GM12878 (cell line): Measurements from ENCODE around the gene EBF3. TPM values are rescaled to one million over a fixed set of nuclear protein-coding genes. Genes with fewer than 3 reads are reported as not detected.

Experiments used
- BCLAF1 ChIP-seq: fragments of 450-650 bp; IDR thresholded peaks from 2 replicates; pipeline ENCODE4 v1.6.1; 2017; ENCODE audit warnings: antibody characterized with exemption, mild to moderate bottlenecking, moderate library complexity
- CHD2 ChIP-seq: IDR thresholded peaks from 2 replicates; pipeline ENCODE4 v1.6.1; 2011; ENCODE audit warnings: low read depth, low read length, improper control_type of control experiment, borderline replicate concordance
- ETV6 ChIP-seq, 2 experiments: fragments of 450-650 bp in 1 of 2; IDR thresholded peaks in 1 of 2; conservative IDR thresholded peaks in 1 of 2; 2 replicates each; pipeline ENCODE4 v1.6.1; 2014; ENCODE audit warnings: antibody characterized with exemption in 1 of 2, borderline replicate concordance in 1 of 2, low read depth in 1 of 2, mild to moderate bottlenecking in 1 of 2, moderate library complexity in 1 of 2
- JUND ChIP-seq: IDR thresholded peaks from 2 replicates; pipeline ENCODE4 v1.6.1; 2012; ENCODE audit warnings: low read depth, mild to moderate bottlenecking, low read length, improper control_type of control experiment, moderate library complexity
- KAT2A ChIP-seq: conservative IDR thresholded peaks from 2 replicates; pipeline ENCODE4 v1.6.1; 2011; ENCODE audit warnings: low read depth, low read length; ENCODE audit not compliant: control insufficient read depth
- NR2C2 ChIP-seq: IDR thresholded peaks from 2 replicates; pipeline ENCODE4 v1.6.1; 2011; ENCODE audit warnings: borderline replicate concordance, low read depth; ENCODE audit not compliant: control insufficient read depth, insufficient read length
- POLR2AphosphoS2 ChIP-seq: IDR thresholded peaks from 2 replicates; pipeline ENCODE4 v1.6.1; 2011; ENCODE audit warnings: low read depth, mild to moderate bottlenecking, low read length, improper control_type of control experiment, moderate library complexity
- RCOR1 ChIP-seq: conservative IDR thresholded peaks from 2 replicates; pipeline ENCODE4 v1.6.1; 2012; ENCODE audit warnings: low read depth, low read length, improper control_type of control experiment
- SMAD1 ChIP-seq: fragments of 450-650 bp; IDR thresholded peaks from 2 replicates; pipeline ENCODE4 v1.6.1; 2018; ENCODE audit warnings: mild to moderate bottlenecking, low read depth; ENCODE audit not compliant: partially characterized antibody
- SPI1 ChIP-seq: IDR thresholded peaks from 2 replicates; pipeline ENCODE4 v1.6.1; 2011; ENCODE audit warnings: low read depth, mild to moderate bottlenecking, low read length, moderate library complexity, borderline replicate concordance; ENCODE audit not compliant: insufficient read depth
- ZNF622 ChIP-seq: fragments of 450-650 bp; IDR thresholded peaks from 2 replicates; pipeline ENCODE4 v1.6.1; 2017; ENCODE audit warnings: mild to moderate bottlenecking, inconsistent platforms
- polyA plus RNA-seq, 11 experiments: library from polyadenylated mRNA; depleted of rRNA in 4 of 11; unstranded in 6 of 11; stranded (reverse) in 5 of 11; fragments of >200 nt; fragmentation: Nextera tagmentation in 4 of 11; fragmentation: Illumina TruSeq in 1 of 11; extraction: Ambion mirVana in 4 of 11; extraction: Trizol in 1 of 11; gene quantifications; 1 replicate in 1 of 11; 2 replicates in 10 of 11; pipeline versions ENCODE4 v1.2.1 to v1.2.3, GENCODE V29; 2011 to 2016; ENCODE audit warnings: inconsistent platforms in 2 of 11, missing spikeins in 2 of 11, low read depth in 1 of 11
- total RNA-seq, 4 experiments: library from RNA; depleted of rRNA in 3 of 4; stranded (reverse); fragments of >200 nt in 3 of 4; fragmentation: Illumina TruSeq in 1 of 4; extraction: Trizol in 1 of 4; gene quantifications; 2 replicates each; pipeline versions ENCODE4 v1.2.1 to v1.2.3, GENCODE V29; 2013 to 2021
- TF ChIP-seq, protein P1 (sequence below): IDR thresholded peaks from 2 replicates; pipeline ENCODE4 v1.6.1; 2011; ENCODE audit warnings: low read depth, low read length, improper control_type of control experiment, borderline replicate concordance
- TF ChIP-seq, protein P2 (sequence below): IDR thresholded peaks from 2 replicates; pipeline ENCODE4 v1.6.1; 2011; ENCODE audit warnings: borderline replicate concordance, low read depth, mild to moderate bottlenecking, moderate library complexity, mixed read lengths, low read length; ENCODE audit not compliant: insufficient read depth; ENCODE audit errors: extremely low read length

EBF3 gene
- total and polyA plus RNA-seq, 10 of the 15 experiments (the other 5 are each of a cell fraction or from before 2014, with no cell fraction given) = not detected

GRCh38 chr10:129950676-129951075 is 13.4 kb downstream of the EBF3 start (continued):
- TF ChIP-seq RCOR1 (no peak), ZNF622 (no peak), KAT2A (no peak), CHD2 (no peak), POLR2AphosphoS2 (no peak), BCLAF1 (no peak), ETV6 (conservative IDR thresholded peaks at IDR 0.05 in 1 of 2, IDR thresholded peaks at IDR 0.05 in 1 of 2; ENCODE audit: borderline replicate concordance in 1 of 2, low read depth in 1 of 2) (no peak), NR2C2 (no peak), JUND (no peak), SPI1 (no peak), SMAD1 (no peak)
- TF ChIP-seq, protein P1, sequence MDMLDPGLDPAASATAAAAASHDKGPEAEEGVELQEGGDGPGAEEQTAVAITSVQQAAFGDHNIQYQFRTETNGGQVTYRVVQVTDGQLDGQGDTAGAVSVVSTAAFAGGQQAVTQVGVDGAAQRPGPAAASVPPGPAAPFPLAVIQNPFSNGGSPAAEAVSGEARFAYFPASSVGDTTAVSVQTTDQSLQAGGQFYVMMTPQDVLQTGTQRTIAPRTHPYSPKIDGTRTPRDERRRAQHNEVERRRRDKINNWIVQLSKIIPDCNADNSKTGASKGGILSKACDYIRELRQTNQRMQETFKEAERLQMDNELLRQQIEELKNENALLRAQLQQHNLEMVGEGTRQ = no peak
- TF ChIP-seq, protein P2, sequence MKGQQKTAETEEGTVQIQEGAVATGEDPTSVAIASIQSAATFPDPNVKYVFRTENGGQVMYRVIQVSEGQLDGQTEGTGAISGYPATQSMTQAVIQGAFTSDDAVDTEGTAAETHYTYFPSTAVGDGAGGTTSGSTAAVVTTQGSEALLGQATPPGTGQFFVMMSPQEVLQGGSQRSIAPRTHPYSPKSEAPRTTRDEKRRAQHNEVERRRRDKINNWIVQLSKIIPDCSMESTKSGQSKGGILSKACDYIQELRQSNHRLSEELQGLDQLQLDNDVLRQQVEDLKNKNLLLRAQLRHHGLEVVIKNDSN = no peak
- TF ChIP-seq, all 136 proteins: peak for 0
